ENCODE results near the gene FMO2. TPM values are rescaled to one million over a fixed set of nuclear protein-coding genes. Genes with fewer than 3 reads are reported as not detected.

Gene FMO2
- total and polyA plus RNA-seq, 2 experiments from 2014 or later, result not detected

DNA sequence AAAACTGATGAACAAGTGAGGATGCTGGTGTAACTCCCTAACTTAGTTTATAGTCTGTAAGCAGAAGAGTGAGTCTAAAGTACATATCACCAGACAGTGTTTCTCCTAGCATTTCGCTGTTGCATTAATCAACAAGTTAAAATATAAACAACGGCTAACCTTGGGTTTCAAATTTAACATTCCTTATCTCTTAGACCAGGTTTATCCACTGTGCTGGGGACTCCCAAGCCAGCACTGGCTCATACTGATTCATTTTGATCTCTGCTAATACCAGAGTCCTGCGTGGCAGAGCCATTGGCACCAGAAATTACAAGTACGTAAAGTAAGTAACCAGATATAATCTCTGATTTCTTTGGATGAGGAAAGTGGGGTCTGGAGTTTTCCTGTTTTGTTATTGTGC is 63.2 kb downstream of the FMO2 start, which contains the start of gene FMO1:
FMO1 (plus strand) TSS at position 193 of the 400 bp plus-strand sequence. CDS start 9,594 bp downstream, outside the sequence.
- Histone ChIP-seq H3K27ac (no peak within 1 kb of the TSS), H3K36me3 (no peaks in the 10 kb centered on the region), H3K9me3 (ENCODE audit: low read depth) (no peaks in the 10 kb centered on the region), H3K27me3 (peaks cover 31% of the 10 kb centered on the region), H3K4me1 (ENCODE audit: low read depth) (no peaks in the 10 kb centered on the region), H3K4me3 (no peak within 1 kb of the TSS)
- DNase-seq (ENCODE audit: low read depth in 1 of 2, low spot score in 1 of 2), result no peak
- TF ChIP-seq, protein P1, sequence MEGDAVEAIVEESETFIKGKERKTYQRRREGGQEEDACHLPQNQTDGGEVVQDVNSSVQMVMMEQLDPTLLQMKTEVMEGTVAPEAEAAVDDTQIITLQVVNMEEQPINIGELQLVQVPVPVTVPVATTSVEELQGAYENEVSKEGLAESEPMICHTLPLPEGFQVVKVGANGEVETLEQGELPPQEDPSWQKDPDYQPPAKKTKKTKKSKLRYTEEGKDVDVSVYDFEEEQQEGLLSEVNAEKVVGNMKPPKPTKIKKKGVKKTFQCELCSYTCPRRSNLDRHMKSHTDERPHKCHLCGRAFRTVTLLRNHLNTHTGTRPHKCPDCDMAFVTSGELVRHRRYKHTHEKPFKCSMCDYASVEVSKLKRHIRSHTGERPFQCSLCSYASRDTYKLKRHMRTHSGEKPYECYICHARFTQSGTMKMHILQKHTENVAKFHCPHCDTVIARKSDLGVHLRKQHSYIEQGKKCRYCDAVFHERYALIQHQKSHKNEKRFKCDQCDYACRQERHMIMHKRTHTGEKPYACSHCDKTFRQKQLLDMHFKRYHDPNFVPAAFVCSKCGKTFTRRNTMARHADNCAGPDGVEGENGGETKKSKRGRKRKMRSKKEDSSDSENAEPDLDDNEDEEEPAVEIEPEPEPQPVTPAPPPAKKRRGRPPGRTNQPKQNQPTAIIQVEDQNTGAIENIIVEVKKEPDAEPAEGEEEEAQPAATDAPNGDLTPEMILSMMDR (IDR thresholded peaks at IDR 0.05; ENCODE audit: low read depth, low read length), result no peak

DNA sequence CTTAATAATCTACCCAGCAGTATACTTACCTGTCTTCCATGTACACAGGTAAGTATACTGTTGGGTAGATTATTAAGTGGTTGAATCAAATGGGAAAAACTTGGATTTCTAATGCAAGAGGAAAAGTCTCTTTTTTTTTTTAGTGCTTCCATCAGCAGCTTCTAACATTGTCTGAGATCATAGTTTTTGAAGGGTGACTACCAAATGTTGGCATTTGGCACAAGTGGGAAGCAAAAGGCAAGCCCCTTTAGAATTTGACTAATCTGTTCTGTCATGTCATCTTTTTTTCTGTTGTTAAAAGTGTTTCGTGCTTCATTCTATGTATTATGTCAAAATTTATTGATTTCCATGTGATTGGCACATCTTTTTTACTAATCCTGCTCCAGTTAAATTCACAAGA is 63.7 kb downstream of the FMO2 start:
- DNase-seq (ENCODE audit: low read depth in 1 of 2, low spot score in 1 of 2), result no peak
- TF ChIP-seq, protein P1 (IDR thresholded peaks at IDR 0.05; ENCODE audit: low read depth, low read length), result no peak
- Histone ChIP-seq H3K27ac (no peak overlapping the region), H3K4me1 (ENCODE audit: low read depth) (no peaks in the 10 kb centered on the region), H3K27me3 (peaks cover 31% of the 10 kb centered on the region), H3K4me3 (no peak overlapping the region), H3K36me3 (no peaks in the 10 kb centered on the region), H3K9me3 (ENCODE audit: low read depth) (no peaks in the 10 kb centered on the region)

DNA sequence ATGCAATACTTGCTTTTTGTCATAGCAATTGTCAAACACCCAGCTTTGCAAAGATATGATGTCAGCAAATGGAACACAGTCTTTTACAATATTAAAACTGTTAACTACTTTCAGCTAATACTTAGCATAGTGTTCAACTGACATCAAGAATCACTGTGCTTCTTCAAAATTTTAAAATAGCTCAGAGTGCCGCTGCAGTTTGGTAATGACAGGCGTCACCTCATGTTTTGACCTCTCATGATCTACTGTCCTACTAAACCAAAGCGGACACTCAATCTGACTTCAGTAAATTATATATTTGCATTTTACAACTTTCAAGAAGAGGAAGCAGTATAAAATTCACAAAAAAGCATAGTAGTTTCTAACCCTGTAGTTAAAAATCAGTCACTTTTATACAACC is 65.2 kb downstream of the FMO2 start:
- no peak for DNase-seq (ENCODE audit: low read depth in 1 of 2, low spot score in 1 of 2)
- Histone ChIP-seq H3K27me3 (peaks cover 31% of the 10 kb centered on the region), H3K36me3 (no peaks in the 10 kb centered on the region), H3K4me3 (no peak overlapping the region), H3K4me1 (ENCODE audit: low read depth) (no peaks in the 10 kb centered on the region), H3K27ac (no peak overlapping the region), H3K9me3 (ENCODE audit: low read depth) (no peaks in the 10 kb centered on the region)
- TF ChIP-seq, protein P1 (IDR thresholded peaks at IDR 0.05; ENCODE audit: low read depth, low read length), result no peak

DNA sequence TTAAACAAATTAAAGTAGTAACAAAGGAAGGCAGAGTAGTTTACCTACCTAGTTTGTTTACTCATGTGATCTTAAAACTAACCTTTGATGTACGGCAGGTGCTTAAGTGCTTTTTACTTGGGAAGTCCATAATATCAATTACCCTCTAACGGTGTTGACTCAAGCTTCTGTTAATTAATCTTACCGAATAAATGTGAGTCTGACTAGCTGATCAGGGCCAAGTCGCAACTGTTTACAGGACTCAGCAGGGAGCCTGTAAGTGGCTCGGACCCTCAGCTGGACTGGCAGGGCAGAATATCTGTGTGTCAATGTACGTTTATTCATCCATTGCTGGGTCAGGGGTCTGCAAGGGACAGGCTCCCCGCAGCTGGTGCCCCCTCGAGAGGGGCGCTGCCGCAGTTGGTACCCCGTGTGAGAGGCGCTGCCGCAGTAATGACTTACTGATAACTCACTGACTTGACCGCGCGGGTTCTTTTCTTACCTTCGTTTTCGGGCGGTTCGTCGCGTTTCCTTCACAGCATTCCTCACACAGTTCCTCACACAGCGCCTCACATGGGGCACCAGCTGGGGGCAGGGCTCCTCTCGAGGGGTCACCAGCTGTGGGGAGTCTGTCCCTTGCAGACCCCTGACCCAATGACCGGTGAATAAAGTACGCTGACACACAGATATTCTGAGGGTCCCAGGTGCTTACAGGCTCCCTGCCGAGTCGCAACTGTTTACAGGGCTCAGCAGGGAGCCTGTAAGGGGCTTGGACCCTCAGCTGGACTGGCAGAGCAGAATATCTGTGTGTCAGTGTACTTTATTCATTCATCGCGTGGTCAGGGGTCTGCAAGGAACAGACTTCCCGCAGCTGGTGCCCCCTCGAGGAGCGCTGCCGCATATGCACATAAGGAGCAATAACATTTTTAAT is 66.2 kb downstream of the FMO2 start:
- TF ChIP-seq, protein P1 (IDR thresholded peaks at IDR 0.05; ENCODE audit: low read depth, low read length), result peak; percentile 72
- Histone ChIP-seq H3K4me1 (ENCODE audit: low read depth) (no peaks in the 10 kb centered on the region), H3K27ac (no peak overlapping the region), H3K9me3 (ENCODE audit: low read depth) (no peaks in the 10 kb centered on the region), H3K4me3 (peak overlapping the region; percentile 43), H3K36me3 (no peaks in the 10 kb centered on the region), H3K27me3 (peaks cover 31% of the 10 kb centered on the region)
- peak; percentile 60 to 75 for DNase-seq (ENCODE audit: low read depth in 1 of 2, low spot score in 1 of 2)

DNA sequence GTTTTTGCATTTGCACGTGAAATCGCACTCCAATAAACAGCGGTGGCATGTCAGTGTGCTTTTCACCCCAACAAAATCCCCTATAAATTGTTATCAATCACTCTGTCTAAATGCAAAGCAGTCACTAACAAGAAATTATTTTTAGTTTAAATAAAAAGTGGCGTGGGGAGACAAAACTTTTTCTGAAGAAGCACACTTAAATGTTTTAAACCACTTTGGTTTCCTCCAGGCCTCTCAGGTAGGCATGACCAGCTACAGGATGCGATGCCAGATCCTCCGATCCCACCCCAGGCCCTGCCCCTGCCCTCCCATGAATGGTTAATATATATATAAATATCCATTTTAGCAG is 66.8 kb downstream of the FMO2 start:
- DNase-seq (ENCODE audit: low read depth in 1 of 2, low spot score in 1 of 2), result no peak
- Histone ChIP-seq H3K27me3 (peaks cover 31% of the 10 kb centered on the region), H3K4me3 (peak overlapping the region; percentile 43), H3K27ac (no peak overlapping the region), H3K36me3 (no peaks in the 10 kb centered on the region), H3K9me3 (ENCODE audit: low read depth) (no peaks in the 10 kb centered on the region), H3K4me1 (ENCODE audit: low read depth) (no peaks in the 10 kb centered on the region)
- TF ChIP-seq, protein P1 (IDR thresholded peaks at IDR 0.05; ENCODE audit: low read depth, low read length), result no peak
